ACHN (cell line): ENCODE results near the gene ABCD4.
"Not testable (repeated sequence)": the region's sequence is repeated elsewhere in the genome, so short reads cannot be mapped to it uniquely, and the experiment has no call there.

Experiments
- DNase-seq: peaks from one replicate; pipeline ENCODE4 v3.0.0-alpha.2; 2015
- in situ Hi-C: cut with HindIII; loops from 2 replicates; pipeline ENCODE4 v1.10.0; 2017; ENCODE audit warnings: low sequenced_read_pairs, low pct_ligation_motif_present, low pct_unique_long_range_greater_than_20kb

Gene ABCD4

DNA sequence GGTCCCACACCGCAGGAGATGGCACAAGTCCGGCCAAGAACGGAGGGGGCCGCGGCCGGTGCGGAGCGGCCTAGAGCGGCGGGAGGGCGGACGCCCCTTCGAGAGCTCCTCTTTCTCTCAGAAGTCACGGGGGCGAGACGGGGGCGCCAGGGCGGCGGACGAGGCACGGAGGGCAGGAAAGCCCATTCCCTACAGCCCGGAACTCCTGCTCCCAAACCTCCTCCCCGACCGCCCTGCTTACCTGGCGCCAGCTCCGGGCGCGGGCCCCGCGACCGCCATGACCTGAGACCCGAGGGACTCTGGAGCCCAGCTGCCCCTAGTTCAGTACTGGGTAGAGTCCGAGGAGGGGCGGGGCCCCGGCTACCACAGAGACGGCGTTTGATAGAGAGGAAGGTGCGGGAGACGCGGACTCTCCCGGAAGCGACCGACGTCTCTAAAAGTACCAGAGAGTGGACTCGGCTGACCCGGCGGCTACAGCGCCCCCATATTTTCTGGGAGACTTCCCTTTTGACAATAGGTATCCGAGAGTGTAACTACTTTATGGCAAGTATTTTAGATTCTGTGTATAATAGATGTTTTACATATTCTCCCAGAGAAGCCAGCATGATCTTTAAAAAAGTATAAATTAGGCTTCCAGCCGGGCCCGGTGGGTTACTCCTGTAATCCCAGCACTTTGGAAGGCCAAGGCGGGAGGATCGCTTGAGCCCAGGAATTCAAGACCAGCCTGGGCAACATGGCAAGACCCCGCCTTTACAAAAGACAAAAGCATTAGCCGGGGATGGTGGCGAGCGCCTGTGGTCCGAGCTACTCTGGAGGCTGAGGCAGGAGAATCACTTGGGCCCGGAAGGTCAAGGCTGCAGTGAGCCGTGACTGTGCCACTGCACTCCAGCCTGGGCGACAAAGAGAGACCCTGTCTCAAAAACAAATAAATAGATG is at the start of gene ABCD4:
TSS of gene ABCD4 (minus strand) at position 301 of the 936 bp plus-strand sequence. CDS start at position 279, 22 bp downstream.
- in situ Hi-C loops: no loop called here

DNA sequence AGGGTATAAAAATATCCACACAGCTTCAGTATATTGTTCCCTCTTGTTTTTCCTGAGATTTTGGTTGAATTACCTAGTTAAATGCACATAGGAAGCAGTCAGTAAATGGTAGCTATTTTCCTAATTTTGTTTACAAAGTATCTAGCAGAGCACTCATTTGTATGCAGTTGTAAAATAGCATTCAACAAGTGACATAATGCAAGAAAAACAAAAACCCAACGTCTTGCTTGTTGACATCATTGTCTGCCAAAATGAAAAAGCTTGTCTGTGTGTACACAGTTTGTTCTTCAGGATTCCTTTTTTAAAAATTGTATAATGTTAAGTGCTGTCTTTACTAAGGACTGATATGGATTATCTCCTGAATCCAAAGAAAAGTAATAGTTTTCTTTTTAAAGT is 48.2 kb upstream of the ABCD4 start:
- DNase-seq: no peak

More for the DNA sequence above, at the start of gene ABCD4:
- DNase-seq: peak; percentile 92

DNA sequence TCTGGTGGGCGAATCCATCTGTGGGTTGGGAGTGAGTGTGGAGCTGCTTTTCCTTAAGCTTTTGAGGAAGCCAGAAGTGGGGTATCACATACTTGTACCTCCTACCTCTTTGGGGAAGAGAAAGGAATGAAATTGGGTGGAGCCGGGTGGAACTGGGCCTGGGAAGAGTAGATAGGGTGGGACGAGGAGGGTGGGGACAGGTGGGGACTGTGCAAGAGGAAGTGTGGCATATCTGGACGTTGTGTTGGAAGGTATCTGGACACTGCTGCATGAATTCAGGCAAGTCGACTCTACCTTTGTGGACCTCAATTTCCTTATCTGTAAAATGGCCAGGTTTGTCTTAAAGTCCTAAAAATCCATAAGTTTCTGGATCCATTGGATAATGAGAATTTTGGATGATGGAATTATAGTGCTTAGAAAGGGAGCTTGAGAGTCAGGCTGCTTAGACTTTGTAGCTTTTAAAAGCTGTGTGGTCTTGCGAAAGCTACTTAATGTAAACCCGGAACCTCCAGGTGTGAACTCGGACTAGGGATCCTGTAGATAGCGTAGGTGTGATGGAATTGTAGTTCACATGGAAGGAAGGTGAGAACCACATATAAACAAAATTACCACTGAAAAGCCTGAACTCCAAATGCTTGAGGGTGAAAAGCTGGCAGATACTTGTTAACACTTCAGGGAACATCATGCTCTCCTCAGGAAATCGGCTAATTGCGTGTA is 47.6 kb upstream of the ABCD4 start:
- no peak for DNase-seq
- in situ Hi-C loops: no loop called here

More for the DNA sequence above, 48.2 kb upstream of the ABCD4 start:
- in situ Hi-C loops: no loop called here

DNA sequence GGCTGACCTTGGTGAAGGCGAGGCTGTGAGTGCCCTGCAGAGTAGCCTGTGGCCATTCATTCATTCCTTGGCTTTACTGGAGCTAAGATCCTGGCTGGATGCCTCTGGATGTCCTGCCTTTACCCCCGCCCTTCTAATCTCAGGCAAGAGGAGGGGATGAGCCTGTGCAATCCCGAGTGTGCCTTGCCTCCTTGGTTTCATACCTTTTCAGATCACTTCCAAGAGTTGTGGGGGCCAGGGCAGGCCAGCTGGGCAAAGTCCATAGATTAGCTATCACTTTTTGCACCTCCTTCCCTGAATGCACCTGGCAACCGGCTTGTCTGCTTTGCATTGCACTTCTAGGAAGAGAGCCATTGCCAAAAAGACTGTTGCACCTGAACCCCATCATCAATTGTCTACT is 47.0 kb upstream of the ABCD4 start:
- in situ Hi-C loops: no loop called here
- no peak for DNase-seq

DNA sequence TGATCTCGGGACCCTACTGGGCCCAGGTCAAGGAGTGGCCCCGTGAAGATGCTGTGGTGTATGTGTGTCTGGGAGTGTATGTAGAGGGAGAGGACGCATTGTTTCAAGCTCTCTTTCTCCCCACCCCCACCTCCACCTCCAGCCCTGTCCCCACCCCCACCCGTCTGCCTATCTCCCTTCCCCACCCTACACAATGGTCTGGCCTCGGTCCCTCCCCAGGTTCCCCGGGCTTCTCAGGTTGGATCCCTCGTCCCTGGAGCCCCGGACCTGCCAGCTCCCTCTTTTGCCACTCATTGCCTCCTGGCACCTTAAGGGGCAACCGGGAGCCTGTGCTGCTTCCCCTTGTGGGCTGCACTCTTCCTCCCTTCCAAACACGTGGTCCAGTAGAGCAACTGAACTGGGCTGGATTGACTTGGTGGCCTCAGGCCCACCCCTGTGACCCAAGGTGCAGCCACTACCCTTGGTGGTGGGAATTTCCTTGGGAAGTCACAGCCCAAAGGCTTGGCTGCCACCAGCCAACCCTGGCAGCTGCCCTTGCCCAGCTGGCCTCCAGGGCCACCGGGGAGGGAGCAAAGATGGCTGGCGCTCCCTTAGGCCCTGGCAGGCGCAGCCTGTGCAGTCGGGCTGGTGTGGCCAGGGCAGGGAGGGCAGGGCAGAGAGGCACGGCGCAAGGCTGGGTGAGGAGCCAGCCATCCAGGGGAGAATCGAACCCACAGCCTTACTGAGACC is 46.2 kb upstream of the ABCD4 start:
- DNase-seq: no peak
- in situ Hi-C loops: no loop called here

- in situ Hi-C loops: no loop called here
- no peak for DNase-seq
These were observed 45.6 kb upstream of the ABCD4 start, which contains the start of gene VRTN for GRCh38 chr14:74348241-74348734. VRTN (plus strand) TSS chr14:74348471; CDS start chr14:74356784, 8,313 bp downstream.

DNA sequence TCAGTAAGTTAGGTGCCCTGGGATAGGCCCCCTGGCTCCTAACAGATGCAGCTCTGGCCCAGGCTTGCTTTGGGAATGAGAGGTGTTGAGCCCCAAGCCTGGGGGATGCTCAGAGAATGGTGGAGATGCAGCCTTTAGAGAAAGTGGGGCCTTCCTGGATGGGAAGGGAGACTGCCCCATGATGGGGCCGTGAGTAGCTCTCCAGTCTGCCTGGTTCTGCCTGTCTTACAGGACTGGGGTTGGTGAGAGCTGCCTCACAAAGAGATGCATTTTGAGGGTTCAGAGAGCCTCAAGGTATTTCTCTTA is 45.0 kb upstream of the ABCD4 start:
- in situ Hi-C loops: no loop called here

DNA sequence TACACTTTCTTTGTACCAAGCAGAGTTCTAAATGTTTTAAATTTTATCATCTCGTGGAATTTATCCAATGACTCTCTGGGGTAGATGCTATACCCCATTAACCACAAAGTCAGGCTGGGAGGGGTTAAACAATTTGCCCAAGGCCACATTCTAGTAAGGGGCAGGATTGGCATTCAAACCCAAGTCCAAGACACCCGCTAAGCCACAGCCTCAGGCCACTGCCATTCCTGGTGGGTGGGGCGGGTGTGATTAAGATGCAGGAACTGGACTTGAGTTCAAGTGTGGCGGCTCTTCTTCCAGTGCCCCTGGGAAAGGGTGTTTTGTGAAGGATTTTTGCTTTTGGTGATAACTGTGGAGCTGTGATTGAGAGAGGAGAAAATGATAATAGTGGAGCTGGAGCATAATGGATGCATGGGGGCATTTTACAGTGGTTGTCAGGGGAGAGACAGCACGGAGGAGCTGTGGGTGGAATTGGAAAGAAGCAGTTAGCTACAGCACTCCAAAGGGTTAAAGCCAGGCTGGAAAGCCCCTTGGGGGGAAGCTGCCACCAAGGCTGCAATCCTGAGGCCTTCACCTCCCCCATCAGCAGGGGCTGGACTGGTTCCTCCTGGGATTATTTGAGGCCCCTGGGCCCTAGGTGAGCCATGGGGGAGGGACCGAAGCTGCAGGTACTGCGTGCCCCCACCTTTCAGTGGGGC is 44.5 kb upstream of the ABCD4 start:
- in situ Hi-C loops: no loop called here
- DNase-seq: no peak

More for the DNA sequence above, 45.0 kb upstream of the ABCD4 start:
- no peak for DNase-seq

GRCh38 chr14:74346341-74346740 is 43.6 kb upstream of the ABCD4 start:
- no peak for DNase-seq
- in situ Hi-C loops: no loop called here

GRCh38 chr14:74333909-74334308 is 31.2 kb upstream of the ABCD4 start:
- DNase-seq: peak; percentile 40
- in situ Hi-C loops: no loop called here

- in situ Hi-C loops, DNase-seq: not testable (repeated sequence)
These were observed 27.3 kb upstream of the ABCD4 start for GRCh38 chr14:74329950-74330552.

- DNase-seq: no peak
- in situ Hi-C loops: no loop called here
These were observed 23.8 kb upstream of the ABCD4 start for GRCh38 chr14:74326369-74327152.

DNA sequence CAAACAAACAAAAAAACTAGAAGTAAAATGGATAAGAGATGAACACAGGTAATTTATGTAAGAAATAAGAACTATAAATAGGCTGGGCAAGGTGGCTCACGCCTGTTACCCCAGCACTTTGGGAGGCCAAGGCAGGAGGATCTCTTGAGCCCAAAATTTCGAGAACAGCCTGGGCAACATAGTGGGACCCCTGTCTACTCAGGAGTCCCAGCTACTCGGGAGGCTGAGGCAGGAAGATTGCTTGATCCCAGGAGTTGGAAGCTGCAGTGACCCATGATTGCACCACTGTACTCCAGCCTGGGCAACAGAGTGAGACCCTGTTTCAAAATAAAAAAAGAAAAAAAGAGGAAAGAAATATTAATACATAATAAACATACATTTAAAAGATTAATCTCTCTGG is 22.7 kb upstream of the ABCD4 start:
- in situ Hi-C loops: no loop called here
- no peak for DNase-seq

DNA sequence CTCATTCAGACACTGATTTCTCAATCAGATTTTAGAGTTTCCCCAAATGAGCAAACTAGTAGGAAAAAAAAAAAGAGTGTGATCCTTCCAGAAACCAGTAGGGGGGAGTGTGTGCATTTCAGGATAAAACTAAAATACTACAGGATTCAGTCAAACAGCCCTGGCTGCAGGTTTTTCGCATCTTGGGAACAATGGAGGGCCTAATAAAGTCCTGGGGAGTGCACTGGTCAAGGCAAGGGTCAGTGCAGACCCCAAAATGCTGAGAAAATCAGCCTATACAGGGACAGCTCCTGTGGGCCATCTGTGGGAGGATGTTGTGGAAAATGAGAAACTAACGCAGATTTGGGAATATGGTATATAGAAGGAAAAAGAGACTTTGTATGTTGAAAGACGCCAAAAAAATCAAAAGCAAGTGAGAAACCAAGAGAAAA is 22.2 kb upstream of the ABCD4 start:
- DNase-seq: peak; percentile 21

GRCh38 chr14:74314576-74314975 is 11.8 kb upstream of the ABCD4 start:
- in situ Hi-C loops: no loop called here
- no peak for DNase-seq

More for the DNA sequence above, 22.2 kb upstream of the ABCD4 start:
- in situ Hi-C loops: no loop called here

GRCh38 chr14:74313601-74314000 is 10.9 kb upstream of the ABCD4 start:
- DNase-seq: no peak
- in situ Hi-C loops: no loop called here

DNA sequence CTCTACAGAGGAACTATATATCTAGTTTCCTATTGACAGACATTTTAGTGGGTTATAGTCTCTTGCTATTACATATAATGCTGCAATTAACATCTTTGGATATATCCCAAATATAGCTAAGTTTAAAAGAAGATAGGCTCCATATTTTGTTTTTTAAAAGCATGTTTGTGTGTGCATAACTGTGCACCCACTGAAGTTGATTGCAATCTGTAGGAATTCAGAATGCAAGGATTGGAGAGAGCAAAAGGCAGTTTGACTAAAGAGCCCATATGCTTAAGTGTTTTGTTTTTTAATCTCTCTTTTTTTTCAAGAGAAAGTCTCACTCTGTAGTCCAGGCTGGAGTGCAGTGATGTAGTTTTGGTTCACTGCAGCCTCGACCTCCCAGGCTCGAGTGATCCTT is 9.4 kb upstream of the ABCD4 start:
- in situ Hi-C loops: no loop called here
- no peak for DNase-seq
